ENCODE measurements around the gene CAMK2G.

The CAMK2G gene

GRCh38 chr10:73814276-73814895 is 60.0 kb downstream of the CAMK2G start:
- DNase-seq (ENCODE audit: low spot score): no peak
- FAIRE-seq: no peak

GRCh38 chr10:73813333-73813732 is 61.0 kb downstream of the CAMK2G start:
- FAIRE-seq (no peak), DNase-seq (ENCODE audit: low spot score) (no peak)

GRCh38 chr10:73812657-73813056 is 61.7 kb downstream of the CAMK2G start:
- no peak for DNase-seq (ENCODE audit: low spot score)
- no peak for FAIRE-seq

- DNase-seq (ENCODE audit: low spot score): no peak
Measured at GRCh38 chr10:73810735-73811465, 63.5 kb downstream of the CAMK2G start.

GRCh38 chr10:73810358-73810734 is 64.0 kb downstream of the CAMK2G start:
- DNase-seq (ENCODE audit: low spot score) (no peak), FAIRE-seq (no peak)

More at GRCh38 chr10:73810735-73811465, 63.5 kb downstream of the CAMK2G start:
- no peak for FAIRE-seq

- FAIRE-seq (no peak), DNase-seq (ENCODE audit: low spot score) (no peak)
Measured at GRCh38 chr10:73809061-73809818, 65.1 kb downstream of the CAMK2G start.

- FAIRE-seq (no peak), DNase-seq (ENCODE audit: low spot score) (no peak)
Measured at GRCh38 chr10:73808021-73808815, 66.1 kb downstream of the CAMK2G start.

- no peak for FAIRE-seq
- DNase-seq (ENCODE audit: low spot score): no peak
Measured at GRCh38 chr10:73807471-73807870, 66.9 kb downstream of the CAMK2G start.

GRCh38 chr10:73806176-73806950 is 68.0 kb downstream of the CAMK2G start:
- no peak for DNase-seq (ENCODE audit: low spot score)

GRCh38 chr10:73803680-73804286 is 70.6 kb downstream of the CAMK2G start:
- DNase-seq (ENCODE audit: low spot score) (no peak), FAIRE-seq (no peak)

More at GRCh38 chr10:73806176-73806950, 68.0 kb downstream of the CAMK2G start:
- FAIRE-seq: no peak

- FAIRE-seq: no peak
- DNase-seq (ENCODE audit: low spot score): no peak
Measured at GRCh38 chr10:73802276-73802991, 71.9 kb downstream of the CAMK2G start.

GRCh38 chr10:73801253-73801590 is 73.1 kb downstream of the CAMK2G start:
- no peak for DNase-seq (ENCODE audit: low spot score)
- no peak for FAIRE-seq

- no peak for DNase-seq (ENCODE audit: low spot score)
- no peak for FAIRE-seq
Measured at GRCh38 chr10:73800560-73801252, 73.6 kb downstream of the CAMK2G start.

GRCh38 chr10:73799899-73800559 is 74.3 kb downstream of the CAMK2G start:
- no peak for DNase-seq (ENCODE audit: low spot score)
- FAIRE-seq: no peak

GRCh38 chr10:73798927-73799560 is 75.3 kb downstream of the CAMK2G start:
- no peak for DNase-seq (ENCODE audit: low spot score)
- FAIRE-seq: no peak

GRCh38 chr10:73798087-73798486 is 76.3 kb downstream of the CAMK2G start:
- FAIRE-seq (no peak), DNase-seq (ENCODE audit: low spot score) (no peak)

GRCh38 chr10:73797324-73798025 is 76.9 kb downstream of the CAMK2G start:
- FAIRE-seq (no peak), DNase-seq (ENCODE audit: low spot score) (no peak)

GRCh38 chr10:73796766-73797165 is 77.6 kb downstream of the CAMK2G start:
- no peak for DNase-seq (ENCODE audit: low spot score)
- no peak for FAIRE-seq

Measured in RCC 7860 (cell line).